ENCODE results near the gene SUN1.

DNA sequence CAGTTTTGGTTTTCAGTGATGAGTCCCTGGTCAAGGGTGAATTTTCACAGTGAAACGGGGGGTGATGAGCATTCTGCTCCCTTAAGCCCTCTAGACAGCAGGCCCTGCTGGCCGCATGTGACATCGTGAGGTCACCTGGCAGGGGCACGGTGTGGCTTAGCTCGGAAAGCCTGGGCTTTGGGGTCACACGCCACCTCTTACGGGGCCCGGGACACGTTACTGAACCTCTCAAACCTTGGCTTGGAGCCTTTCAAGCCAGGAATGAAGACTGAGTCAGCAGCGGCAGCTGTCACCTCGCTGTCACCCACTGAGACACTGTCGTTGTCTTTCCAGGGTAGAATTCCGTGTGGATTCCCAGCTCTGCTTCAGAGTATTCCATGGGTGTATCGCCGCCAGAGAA, 48.2 kb downstream of the SUN1 start:
- TF ChIP-seq, protein P1, sequence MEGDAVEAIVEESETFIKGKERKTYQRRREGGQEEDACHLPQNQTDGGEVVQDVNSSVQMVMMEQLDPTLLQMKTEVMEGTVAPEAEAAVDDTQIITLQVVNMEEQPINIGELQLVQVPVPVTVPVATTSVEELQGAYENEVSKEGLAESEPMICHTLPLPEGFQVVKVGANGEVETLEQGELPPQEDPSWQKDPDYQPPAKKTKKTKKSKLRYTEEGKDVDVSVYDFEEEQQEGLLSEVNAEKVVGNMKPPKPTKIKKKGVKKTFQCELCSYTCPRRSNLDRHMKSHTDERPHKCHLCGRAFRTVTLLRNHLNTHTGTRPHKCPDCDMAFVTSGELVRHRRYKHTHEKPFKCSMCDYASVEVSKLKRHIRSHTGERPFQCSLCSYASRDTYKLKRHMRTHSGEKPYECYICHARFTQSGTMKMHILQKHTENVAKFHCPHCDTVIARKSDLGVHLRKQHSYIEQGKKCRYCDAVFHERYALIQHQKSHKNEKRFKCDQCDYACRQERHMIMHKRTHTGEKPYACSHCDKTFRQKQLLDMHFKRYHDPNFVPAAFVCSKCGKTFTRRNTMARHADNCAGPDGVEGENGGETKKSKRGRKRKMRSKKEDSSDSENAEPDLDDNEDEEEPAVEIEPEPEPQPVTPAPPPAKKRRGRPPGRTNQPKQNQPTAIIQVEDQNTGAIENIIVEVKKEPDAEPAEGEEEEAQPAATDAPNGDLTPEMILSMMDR (IDR thresholded peaks at IDR 0.05; ENCODE audit: low read depth, low read length) = no peak
- no peak for TF ChIP-seq POLR2A (IDR thresholded peaks at IDR 0.05; ENCODE audit: extremely low read depth, insufficient read length)

Measured in NB4 (cell line).